ENCODE data around the gene PGC.

PGC gene

DNA sequence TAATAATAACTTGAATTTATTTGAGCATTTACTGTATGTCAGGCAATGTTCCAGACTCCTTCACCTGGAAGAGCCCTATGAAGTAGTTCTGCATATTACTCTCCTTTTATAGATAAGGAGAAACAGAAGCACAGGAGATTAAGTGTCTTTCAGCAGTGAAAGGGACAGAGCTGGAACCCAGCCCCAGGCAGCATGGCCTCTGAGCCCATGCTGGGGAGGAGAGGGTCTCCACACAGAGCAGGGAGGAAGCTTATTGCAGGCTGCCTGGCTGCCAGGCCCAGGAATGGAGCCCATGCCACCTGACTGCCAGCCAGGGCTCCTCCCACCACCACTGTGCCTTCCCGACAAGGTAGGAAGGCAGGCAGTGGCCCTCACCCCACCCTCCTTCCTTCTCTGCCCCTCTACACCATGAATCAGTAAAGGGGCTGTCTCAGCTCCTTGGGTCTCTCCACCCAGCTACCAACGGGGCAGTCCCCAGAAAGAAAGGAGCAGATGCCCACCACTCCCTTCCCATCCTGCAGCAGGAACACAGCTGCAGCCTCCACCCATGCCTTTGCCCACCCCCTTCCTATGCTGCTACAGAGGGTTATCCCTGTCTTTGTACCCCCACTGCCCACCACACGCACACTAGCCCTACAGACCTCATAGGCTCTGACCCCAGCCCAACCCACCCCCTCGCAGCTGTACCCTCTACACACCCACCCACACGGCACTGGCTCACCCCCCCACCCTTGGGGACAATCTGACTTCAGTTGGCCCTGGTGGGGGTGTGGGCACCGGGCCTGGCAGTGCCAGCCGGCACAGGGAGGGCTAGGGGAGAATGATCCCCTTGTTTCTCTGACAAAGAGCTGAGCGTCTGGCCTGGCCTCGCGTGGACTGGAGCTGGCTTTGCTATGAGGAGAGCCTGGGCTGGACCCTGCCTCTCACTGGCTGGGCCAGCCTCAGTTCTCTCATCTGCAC, 53.6 kb downstream of the PGC start:
- DNase-seq: no peak

DNA sequence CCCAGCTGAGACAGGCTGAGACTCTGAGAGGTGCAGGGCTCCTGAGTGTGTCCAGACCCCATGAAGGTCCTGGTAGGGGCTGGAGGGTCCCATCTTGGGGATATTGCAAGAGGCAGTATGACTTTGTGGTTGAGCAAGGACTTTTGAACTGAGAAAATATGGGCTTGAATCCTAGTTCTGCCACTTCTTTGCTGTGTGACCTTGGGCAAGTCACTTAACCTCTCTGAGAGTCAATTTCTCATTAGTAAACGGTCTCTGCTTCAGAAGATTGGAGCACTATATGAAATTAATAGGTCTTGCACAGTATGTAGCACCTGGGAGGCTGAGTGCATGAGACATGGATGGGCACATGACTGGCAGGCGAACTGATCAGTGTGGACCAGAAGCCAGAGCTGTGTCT, 54.5 kb downstream of the PGC start:
- DNase-seq: no peak

DNA sequence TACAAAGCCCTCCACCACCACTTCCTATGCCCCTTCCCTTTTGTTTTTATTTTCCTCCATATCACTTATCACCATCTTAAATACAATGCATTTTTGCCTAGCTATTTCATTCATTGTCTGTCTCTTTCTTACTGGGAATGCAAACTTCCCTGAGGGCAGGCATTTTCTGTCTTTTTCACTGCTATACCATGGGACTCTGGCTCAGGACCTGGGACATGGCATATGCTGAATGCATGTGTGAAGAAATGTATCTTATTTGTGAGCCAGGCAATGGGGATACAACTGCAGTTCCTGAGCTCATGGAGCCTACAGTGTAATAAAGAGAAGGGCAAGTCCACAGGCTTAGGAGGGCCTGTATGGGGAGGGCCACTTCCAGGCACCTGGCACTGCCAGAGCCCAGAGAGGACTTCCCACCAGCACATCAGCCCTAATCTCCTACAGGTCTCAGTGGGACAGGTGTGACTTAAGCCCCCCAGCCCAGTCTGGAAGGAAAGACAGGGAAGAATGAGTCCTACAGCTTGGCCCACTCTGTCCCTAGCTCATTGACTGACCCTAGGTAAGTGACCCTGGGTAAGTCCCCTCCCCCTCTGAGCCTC, 55.0 kb downstream of the PGC start:
- no peak for DNase-seq

DNA sequence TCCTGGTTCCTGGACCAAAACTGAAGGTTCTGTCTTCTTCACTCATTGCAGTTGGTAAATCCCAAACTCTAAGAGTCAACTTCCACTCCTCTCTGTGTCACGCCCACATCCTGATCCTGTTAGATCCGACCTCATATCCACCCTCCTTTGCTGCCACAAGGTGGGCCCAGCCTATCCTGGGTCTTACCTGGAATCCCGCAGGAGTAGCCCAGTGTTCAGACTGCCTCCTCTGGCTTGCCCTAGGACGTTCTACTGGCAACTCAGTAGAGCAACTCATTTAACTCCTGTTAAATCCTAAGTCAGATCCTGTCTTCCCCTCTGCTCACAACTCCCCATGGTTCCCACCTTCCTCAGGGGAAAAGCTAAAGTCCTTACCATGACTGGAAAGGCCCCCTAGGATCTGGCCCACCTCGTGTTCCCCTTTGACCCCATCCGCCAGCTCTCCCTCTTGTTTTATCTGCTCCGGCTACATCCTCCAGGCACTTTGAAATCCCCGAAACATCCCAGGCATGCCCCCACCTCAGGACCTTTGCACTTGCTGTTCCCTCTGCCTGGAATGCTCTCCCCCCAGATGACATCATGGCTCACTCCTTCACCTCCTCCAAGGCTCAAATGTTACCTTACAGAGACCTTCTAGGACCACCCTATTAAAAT, 55.6 kb downstream of the PGC start:
- DNase-seq: no peak

DNA sequence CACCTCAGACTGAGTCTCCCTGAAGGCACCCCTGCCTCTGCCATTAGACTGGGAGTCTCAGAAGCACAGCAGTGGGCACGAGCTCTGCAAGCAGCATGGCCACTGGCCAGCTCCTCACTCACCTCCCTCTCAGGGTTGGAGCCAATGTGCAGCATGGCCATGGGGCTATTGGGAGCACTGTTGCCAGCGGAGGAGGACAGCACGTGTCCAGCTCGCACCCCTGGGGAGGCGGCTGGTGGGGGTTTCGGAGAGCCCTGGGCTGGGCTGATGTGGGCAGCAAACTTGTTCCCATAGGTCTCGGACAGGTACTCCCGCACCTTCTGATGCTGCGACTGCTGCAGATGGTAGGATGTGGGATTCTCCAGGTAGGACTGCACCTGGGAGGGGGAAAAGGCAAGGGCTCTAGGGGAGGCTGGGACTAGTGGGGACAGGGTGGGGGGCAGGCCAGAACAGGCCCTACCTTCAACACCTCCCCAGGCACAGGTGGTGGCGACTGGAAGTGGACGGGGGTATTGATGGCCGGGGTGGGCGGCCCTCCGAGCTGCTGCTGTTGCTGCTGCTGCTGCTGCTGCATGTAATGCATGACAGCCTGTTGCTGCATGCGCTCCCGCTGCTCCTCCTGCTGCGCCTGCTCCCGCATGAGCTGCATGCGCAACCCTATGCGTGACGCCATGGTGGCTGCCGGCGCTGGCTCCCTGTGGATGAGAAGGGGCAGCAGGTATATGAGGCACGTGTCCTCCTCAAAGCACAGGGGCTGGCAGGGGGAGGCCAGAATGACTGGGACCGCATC, 56.5 kb downstream of the PGC start:
- no peak for DNase-seq

DNA sequence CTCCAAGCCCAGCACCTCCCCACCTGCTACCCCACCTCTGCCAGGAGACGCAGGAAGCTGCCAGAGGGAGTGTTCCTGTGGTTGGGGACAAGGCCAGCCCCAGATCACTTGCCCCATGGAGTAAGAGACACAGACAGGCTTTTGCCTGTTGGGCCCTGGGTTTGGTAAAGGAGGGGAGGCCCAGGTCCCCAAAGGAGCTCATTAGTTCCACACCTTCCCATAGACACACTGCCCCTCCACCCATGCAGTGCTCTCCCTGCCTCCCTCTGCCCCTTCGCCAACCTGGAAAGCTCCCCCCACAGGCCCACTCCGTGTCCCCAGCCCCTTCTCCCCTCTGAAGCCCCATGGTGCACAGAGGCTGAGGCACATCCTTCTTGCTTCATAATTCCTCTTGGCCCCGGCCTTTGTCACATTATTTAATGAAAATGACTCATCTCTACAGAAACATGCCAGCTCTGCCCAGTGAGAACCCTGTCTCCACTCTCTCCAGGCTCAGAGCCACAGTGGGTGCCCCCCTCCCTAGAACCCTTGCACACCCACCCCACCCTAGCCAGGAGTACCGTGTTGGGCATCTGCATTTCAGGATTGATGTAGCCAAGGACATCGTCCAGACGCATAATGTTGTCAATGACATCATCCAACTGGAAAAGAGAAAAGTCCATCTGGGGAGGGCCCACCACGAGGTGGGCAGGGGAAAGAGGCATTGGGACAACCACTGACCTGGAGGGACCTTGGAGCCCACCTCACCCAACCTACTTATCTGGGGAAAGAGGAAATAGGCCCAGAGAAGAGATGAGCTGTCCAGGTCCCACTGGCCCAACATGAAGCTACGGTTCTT, 57.8 kb downstream of the PGC start:
- no peak for DNase-seq

DNA sequence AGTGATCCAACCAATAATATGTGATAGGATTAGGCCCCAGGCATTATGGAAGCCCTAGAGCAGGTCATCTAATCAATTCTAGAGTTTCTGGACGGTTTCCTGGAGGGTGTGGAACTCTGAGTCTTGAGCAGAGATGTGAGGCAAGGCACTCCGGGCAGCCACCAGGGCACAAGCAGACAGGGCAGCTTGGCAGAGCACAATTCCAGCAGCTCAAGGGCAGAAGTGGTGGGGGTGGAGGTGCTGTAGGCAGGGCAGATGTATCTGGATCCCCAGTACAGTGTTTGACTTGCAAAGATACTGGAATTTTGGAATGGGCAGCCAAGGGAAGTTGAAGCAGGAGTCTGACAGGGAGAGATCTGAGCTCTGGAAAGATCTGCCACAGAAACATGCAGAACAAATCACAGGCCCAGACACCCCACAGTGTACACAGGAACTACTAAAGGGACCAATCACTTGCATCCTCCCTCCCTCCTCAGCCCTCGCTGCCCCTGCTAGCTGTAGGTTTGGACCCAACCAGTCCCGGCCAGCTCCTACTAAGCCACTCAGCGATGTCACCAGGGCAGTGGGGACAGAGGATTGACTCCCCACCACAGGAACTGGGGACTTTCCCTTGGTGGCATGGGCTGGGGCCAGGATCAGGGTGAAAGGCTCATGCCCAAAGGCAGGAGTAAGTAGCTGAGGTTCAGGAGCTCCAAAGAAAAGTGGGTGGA, 58.8 kb downstream of the PGC start:
- DNase-seq: no peak

DNA sequence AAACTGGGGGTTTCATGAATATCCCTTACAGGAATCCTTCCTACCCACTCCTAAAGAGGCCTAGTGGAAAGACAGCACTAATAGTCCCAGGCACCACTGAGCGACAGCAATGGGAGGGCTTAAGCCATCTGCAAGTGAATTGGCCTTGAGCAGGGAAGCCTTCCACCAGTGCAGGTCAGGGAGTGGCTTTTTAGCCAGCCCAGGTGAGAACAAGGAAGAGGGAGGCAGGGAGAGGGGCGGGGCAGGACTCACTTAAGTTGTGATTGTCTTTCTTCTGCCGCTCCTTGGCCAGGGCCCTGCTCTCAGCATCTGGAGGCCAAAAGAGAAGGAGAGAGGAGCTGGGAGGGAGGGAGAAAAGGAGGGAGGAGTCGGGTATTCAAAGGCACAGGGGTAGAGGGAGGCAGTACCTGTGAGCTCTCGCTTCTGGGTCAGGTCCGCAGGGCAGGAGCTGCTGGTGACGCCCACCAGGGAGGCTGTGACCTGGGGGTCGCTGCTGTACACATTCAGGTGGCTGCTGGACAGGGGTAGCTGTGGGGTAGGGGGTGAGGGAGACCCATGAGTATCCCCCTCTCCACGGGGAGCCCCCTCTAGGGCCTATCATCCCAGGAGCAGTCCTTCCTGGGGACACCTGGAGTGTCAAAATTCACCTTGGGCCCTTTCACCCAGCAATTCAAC, 59.6 kb downstream of the PGC start:
- DNase-seq: no peak
